Breast epithelium (tissue), 3 donors: ENCODE measurements around the gene PELI2.

Experiments used
- POLR2A ChIP-seq: fragments of 450-650 bp; IDR thresholded peaks from one replicate; pipeline ENCODE4 v1.6.1; 2016; ENCODE audit warnings: antibody characterized with exemption, mild to moderate bottlenecking, moderate library complexity
- TF ChIP-seq, protein P1 (sequence below), 3 donors: fragments of 450-650 bp; IDR thresholded peaks; one replicate each; pipeline ENCODE4 v1.5.1; 2016 to 2017; ENCODE audit warnings: antibody characterized with exemption in 3 of 3, mild to moderate bottlenecking in 3 of 3, moderate library complexity in 3 of 3

DNA sequence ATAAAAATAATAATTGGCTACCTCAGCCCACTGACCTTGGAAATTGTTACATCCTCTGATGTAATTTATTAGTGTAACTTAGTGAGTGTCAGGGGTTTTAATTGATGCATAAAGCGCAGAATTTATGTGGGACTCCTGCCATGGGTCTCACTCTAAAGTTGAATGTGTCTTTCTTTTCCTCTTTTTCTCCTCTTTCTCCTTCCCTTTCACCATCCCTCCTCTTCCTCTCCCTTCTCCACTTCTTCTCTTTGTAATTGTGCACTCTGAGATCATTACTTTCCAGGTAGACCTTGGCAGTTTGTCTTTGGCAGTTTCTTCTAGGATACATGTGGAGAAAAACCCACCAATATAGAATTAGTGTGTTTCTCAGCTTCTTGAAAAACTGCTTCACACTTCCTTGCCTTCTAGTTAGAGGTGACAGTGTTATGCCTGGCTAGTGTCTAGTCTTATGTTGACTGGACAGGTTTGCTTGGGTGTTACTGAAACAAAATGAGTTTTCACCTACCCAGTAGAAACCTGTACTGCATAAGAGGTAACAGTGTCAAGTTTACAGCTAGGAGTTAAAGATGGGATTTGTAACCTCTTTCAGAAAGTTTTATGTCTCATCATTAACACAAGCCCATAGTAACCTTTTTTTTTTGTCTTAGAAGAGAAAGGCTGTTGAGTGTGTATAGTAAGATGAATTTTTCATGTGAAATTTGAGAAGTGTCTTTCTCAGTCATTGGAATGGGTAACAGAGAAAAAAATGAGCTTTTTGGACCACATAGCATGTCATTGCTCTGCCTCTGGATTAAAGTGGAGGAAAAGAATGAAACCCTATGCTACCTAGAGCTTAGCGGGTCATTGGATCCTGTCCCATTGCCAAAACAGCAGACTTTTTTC lies 18.6 kb downstream of the PELI2 start:
- TF ChIP-seq POLR2A, result no peak
- TF ChIP-seq, protein P1, sequence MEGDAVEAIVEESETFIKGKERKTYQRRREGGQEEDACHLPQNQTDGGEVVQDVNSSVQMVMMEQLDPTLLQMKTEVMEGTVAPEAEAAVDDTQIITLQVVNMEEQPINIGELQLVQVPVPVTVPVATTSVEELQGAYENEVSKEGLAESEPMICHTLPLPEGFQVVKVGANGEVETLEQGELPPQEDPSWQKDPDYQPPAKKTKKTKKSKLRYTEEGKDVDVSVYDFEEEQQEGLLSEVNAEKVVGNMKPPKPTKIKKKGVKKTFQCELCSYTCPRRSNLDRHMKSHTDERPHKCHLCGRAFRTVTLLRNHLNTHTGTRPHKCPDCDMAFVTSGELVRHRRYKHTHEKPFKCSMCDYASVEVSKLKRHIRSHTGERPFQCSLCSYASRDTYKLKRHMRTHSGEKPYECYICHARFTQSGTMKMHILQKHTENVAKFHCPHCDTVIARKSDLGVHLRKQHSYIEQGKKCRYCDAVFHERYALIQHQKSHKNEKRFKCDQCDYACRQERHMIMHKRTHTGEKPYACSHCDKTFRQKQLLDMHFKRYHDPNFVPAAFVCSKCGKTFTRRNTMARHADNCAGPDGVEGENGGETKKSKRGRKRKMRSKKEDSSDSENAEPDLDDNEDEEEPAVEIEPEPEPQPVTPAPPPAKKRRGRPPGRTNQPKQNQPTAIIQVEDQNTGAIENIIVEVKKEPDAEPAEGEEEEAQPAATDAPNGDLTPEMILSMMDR (IDR thresholded peaks at IDR 0.05), result no peak
